SH-SY5Y (cell line): ENCODE measurements around the gene SPAG6.

Experiments
- GATA2 ChIP-seq: IDR thresholded peaks from 2 replicates; pipeline ENCODE4 v1.6.1; 2011; ENCODE audit warnings: mild to moderate bottlenecking, low read depth, low read length
- GATA3 ChIP-seq: IDR thresholded peaks from 2 replicates; pipeline ENCODE4 v1.6.1; 2011; ENCODE audit warnings: low read depth, mild to moderate bottlenecking, low read length, moderate library complexity

DNA sequence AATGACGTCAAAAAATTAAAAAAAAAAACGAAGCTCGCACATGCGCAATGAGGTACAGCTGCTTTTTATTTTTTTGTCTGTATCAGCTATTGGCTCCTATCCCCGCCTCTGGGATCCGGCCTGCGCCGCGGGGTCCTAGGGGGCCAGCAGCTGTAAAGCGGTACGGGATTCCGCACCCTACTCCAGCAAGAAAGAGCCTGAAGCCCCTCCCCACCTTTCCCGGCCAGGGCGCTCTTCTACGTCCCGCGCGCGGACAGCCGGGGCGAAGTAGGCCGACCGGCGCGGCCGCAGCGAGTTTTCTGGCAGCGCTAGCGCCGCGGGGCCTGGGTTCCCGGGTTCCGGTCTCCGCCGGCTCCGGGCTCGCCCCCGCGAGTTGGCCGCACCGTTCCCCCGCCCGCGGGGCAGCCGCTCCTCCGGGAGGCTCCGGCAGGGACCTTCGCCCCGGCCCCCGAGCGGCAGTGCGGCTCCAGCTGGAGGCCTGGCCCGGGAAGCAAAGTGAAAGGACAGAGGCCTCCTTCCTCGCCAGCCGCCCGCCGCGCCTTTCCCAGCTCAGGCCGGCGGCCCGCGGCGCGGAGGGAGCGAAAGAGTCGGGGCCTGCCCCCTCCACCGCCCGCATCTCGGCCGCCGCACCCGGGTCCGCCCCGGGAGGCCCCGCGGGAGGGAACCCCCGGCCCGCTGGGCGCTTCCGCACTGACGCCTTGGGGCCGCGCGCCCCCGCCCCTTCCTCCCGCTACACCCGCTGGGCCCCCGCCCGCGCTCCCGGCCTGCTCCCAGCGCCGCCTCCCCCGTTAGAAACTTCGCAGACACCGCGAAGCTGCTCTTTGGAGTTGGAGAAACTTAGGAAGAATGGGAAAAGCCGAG is 4.7 kb upstream of the SPAG6 start:
- TF ChIP-seq GATA2 (no peak; the same call in 1 of the 2 replicates), GATA3 (no peak)
